Measurements from ENCODE around the gene WDR55.

- no peak for TF ChIP-seq POLR2AphosphoS5 (IDR thresholded peaks at IDR 0.05; ENCODE audit: low read depth, low read length)
- no peak for TF ChIP-seq POLR2A (IDR thresholded peaks at IDR 0.05; ENCODE audit: low read depth, low read length)
These were observed 53.5 kb downstream of the WDR55 start for GRCh38 chr5:140718266-140718592.
